ENCODE data around the gene CYB561. TPM values are rescaled to one million over a fixed set of nuclear protein-coding genes. Genes with fewer than 3 reads are reported as not detected.

Gene CYB561, protein sequence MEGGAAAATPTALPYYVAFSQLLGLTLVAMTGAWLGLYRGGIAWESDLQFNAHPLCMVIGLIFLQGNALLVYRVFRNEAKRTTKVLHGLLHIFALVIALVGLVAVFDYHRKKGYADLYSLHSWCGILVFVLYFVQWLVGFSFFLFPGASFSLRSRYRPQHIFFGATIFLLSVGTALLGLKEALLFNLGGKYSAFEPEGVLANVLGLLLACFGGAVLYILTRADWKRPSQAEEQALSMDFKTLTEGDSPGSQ
- total RNA-seq: 7.2 and 8.2 TPM in 2 replicates

DNA sequence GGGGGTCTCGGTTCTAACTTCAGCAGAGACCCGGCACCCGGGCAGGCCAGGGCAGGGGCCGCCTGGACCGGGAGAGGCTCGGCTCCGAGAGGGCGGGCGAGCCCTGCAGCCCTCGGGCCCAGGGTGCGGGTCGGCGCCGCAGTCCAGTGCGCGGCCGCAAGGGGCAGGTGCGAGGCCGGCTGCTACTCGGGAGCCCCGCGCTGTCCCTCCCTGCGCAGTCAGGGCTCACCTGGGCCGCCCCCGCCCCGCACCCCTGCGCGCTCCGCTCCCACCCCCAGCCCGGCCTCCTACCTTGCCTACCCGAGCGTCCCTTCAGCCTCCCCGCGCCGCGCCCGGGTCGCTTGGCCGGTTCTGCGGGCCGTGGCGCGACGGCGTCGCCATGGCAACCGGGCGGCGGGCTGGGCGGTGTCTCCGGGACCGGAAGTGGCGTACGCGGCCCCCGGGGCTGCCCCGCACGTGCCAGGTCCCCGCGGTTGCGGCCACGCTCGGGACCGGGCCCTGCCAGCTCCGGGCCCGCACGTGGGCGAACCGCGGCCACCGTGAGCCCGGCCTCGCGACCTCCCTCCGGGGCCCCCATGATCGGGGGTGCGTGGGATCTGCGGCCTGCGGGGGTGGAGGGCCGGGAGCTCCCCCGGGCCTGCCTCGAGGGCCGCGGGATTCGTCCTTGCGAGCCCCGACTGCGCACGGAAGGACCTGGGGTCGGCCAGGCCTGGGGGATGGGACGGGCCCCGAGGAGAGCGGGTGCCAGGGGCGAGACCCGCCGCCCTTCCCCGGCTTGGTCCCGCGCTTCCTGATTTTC lies at the start of gene CYB561:
CYB561 (minus strand) TSS at position 353 of the 799 bp plus-strand sequence. CDS start 8,759 bp downstream, outside the sequence.

DNA sequence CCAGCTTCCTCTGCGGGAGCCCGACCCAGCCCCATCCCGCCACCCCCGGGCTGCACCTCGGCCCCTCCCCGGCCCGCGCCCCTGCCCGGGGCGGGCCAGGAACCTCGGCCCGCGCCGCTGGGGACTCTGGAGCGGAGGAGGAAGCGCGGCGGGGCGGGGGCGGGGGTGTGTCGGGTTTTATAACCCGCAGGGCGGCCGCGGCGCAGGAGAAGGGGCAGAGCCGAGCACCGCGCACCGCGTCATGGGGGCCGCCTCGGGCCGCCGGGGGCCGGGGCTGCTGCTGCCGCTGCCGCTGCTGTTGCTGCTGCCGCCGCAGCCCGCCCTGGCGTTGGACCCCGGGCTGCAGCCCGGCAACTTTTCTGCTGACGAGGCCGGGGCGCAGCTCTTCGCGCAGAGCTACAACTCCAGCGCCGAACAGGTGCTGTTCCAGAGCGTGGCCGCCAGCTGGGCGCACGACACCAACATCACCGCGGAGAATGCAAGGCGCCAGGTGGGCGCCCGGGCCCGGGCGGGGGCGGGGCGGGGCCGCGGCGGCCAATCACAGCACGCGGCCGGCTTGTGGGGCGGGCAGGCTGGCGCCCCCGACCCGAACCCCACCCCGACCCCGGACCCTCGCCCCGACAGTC lies 30.9 kb upstream of the CYB561 start, which contains the start of gene ACE:
ACE (plus strand) TSS at position 208 of the 626 bp plus-strand sequence; CDS start at position 242, 34 bp downstream.

Other genes starting within 250 kb of the CYB561 start
- gene ACE, start 30.8 kb upstream of the CYB561 start, total RNA-seq: 0.89 and 1.0 TPM in 2 replicates
- gene KCNH6, start 77.1 kb upstream of the CYB561 start, total RNA-seq: not detected in 2 replicates
- 26.3 and 26.4 TPM in 2 replicates for gene DCAF7, start 104.2 kb upstream of the CYB561 start, total RNA-seq
- 26.7 and 30.2 TPM in 2 replicates for gene TACO1, start 154.6 kb upstream of the CYB561 start, total RNA-seq
- gene MAP3K3, start 176.1 kb upstream of the CYB561 start, total RNA-seq: 21.6 and 21.9 TPM in 2 replicates